IMR-90 (cell line): Measurements from ENCODE around the gene ATG9A. TPM values are rescaled to one million over a fixed set of nuclear protein-coding genes. Genes with fewer than 3 reads are reported as not detected.

Experiments used
- ATAC-seq: fragments of 200-7000 bp; cut with Tn5 transposase; 2 replicates; pipeline ENCODE4 v1.9.1; 2020; ENCODE audit warnings: low read depth, mild to moderate bottlenecking, moderate library complexity
- BruUV-seq: library from RNA; stranded (reverse); fragments of 400-500 nt; replicated peaks from 2 replicates; lab custom pipeline; 2021; lab: Mats Ljungman, UMichigan
- CTCF ChIA-PET: fragments of 300-600 bp; formaldehyde crosslinking; extraction: SDS; loops from one replicate; lab custom pipeline; 2021; ENCODE audit warnings: antibody characterized with exemption; lab: Yijun Ruan, JAX
- POLR2A ChIA-PET: fragments of 300-600 bp; sonication (Branson Sonifier 250); formaldehyde crosslinking; loops from one replicate; lab custom pipeline; 2022; ENCODE audit warnings: antibody characterized with exemption; ENCODE audit not compliant: unreplicated experiment; lab: Charles Lee
- DNase-seq: peaks from one replicate; pipeline ENCODE4 v3.0.0; 2013
- H2AFZ ChIP-seq: replicated peaks from 2 replicates; pipeline ENCODE3; 2013; ENCODE audit warnings: low read length, mild to moderate bottlenecking; ENCODE audit not compliant: poor library complexity
- H2AK5ac ChIP-seq: 2 replicates; pipeline ENCODE4 v1.6.1; 2013; ENCODE audit warnings: low read depth, low read length, inconsistent platforms
- H2AK9ac ChIP-seq: replicated peaks from 2 replicates; pipeline ENCODE3; 2013; ENCODE audit warnings: mild to moderate bottlenecking, low read depth, low read length, moderate library complexity; ENCODE audit not compliant: poor library complexity
- H2BK120ac ChIP-seq: 2 replicates; pipeline ENCODE4 v1.6.1; 2013; ENCODE audit warnings: low read depth, low read length, inconsistent platforms
- H2BK15ac ChIP-seq: 3 replicates; pipeline ENCODE4 v1.6.1; 2013; ENCODE audit warnings: low read depth, low read length, inconsistent platforms
- H2BK20ac ChIP-seq: 2 replicates; pipeline ENCODE4 v1.6.1; 2013; ENCODE audit warnings: low read depth, mild to moderate bottlenecking, inconsistent platforms, low read length, moderate library complexity
- H2BK5ac ChIP-seq: 2 replicates; pipeline ENCODE4 v1.6.1; 2013; ENCODE audit warnings: mild to moderate bottlenecking, low read depth, low read length, inconsistent platforms; ENCODE audit not compliant: poor library complexity, severe bottlenecking
- H3K14ac ChIP-seq: replicated peaks from 2 replicates; pipeline ENCODE4 v1.6.1; 2013; ENCODE audit warnings: low read depth, low read length, inconsistent platforms
- H3K18ac ChIP-seq: 2 replicates; pipeline ENCODE4 v1.6.1; 2013; ENCODE audit warnings: low read depth, low read length, control low read depth
- H3K23ac ChIP-seq: 2 replicates; pipeline ENCODE4 v1.6.1; 2013; ENCODE audit warnings: low read depth, low read length, inconsistent platforms
- H3K27ac ChIP-seq: 2 replicates; pipeline ENCODE4 v1.5.1; 2013; ENCODE audit warnings: mild to moderate bottlenecking, control low read depth, low read length; ENCODE audit not compliant: insufficient read depth
- H3K27me3 ChIP-seq: 2 replicates; pipeline ENCODE4 v1.6.1; 2013; ENCODE audit warnings: low read length; ENCODE audit not compliant: control insufficient read depth, insufficient read depth
- H3K36me3 ChIP-seq: 2 replicates; pipeline ENCODE4 v1.6.1; 2013; ENCODE audit warnings: low read length, mixed read lengths; ENCODE audit not compliant: control insufficient read depth, insufficient read depth
- H3K4ac ChIP-seq: 2 replicates; pipeline ENCODE4 v1.6.1; 2013; ENCODE audit warnings: low read depth, low read length, inconsistent platforms
- H3K4me1 ChIP-seq: 2 replicates; pipeline ENCODE4 v1.6.1; 2013; ENCODE audit warnings: low read length, mixed read lengths; ENCODE audit not compliant: control insufficient read depth, insufficient read depth
- H3K4me2 ChIP-seq: 2 replicates; pipeline ENCODE4 v1.6.1; 2013; ENCODE audit warnings: low read depth, mild to moderate bottlenecking, control low read depth, low read length, moderate library complexity
- H3K4me3 ChIP-seq: 2 replicates; pipeline ENCODE4 v1.5.1; 2013; ENCODE audit warnings: low read depth, mild to moderate bottlenecking, control low read depth, low read length, moderate library complexity; ENCODE audit not compliant: insufficient read depth
- H3K56ac ChIP-seq: 2 replicates; pipeline ENCODE4 v1.6.1; 2013; ENCODE audit warnings: low read length, inconsistent platforms; ENCODE audit not compliant: insufficient read depth; ENCODE audit errors: extremely low read depth
- H3K79me1 ChIP-seq, 2 experiments: 2 replicates each; pipeline ENCODE4 v1.6.1; 2013; ENCODE audit warnings: low read length in 2 of 2, inconsistent platforms in 1 of 2, low read depth in 1 of 2
- H3K9ac ChIP-seq: 2 replicates; pipeline ENCODE4 v1.6.1; 2013; ENCODE audit warnings: low read depth, low read length, control low read depth
- H3K9me1 ChIP-seq: 2 replicates; pipeline ENCODE4 v1.6.1; 2013; ENCODE audit warnings: low read length, inconsistent platforms; ENCODE audit not compliant: insufficient read depth
- H3K9me3 ChIP-seq: 2 replicates; pipeline ENCODE4 v1.6.1; 2013; ENCODE audit warnings: low read length; ENCODE audit not compliant: control insufficient read depth, insufficient read depth
- H4K20me1 ChIP-seq: 2 replicates; pipeline ENCODE4 v1.6.1; 2013; ENCODE audit warnings: low read length, inconsistent platforms; ENCODE audit not compliant: insufficient read depth
- H4K5ac ChIP-seq: 2 replicates; pipeline ENCODE4 v1.6.1; 2013; ENCODE audit warnings: mild to moderate bottlenecking, low read depth, low read length, control low read depth
- H4K8ac ChIP-seq, 2 experiments: 2 replicates each; pipeline ENCODE4 v1.6.1; 2013; ENCODE audit warnings: low read depth in 2 of 2, low read length in 2 of 2, control low read depth in 1 of 2, inconsistent platforms in 1 of 2
- H4K91ac ChIP-seq: 2 replicates; pipeline ENCODE4 v1.6.1; 2013; ENCODE audit warnings: low read depth, low read length, inconsistent platforms; ENCODE audit not compliant: insufficient read depth
- BHLHE40 ChIP-seq: fragments of 150-350 bp; IDR thresholded peaks from 2 replicates; pipeline ENCODE4 v1.6.1; 2016; ENCODE audit warnings: mild to moderate bottlenecking, low read depth, low read length
- CEBPB ChIP-seq: IDR thresholded peaks from 2 replicates; pipeline ENCODE4 v1.6.1; 2012; ENCODE audit warnings: low read depth, low read length, improper control_type of control experiment
- CHD1 ChIP-seq: IDR thresholded peaks from 2 replicates; pipeline ENCODE4 v1.6.1; 2012; ENCODE audit warnings: low read depth, low read length, improper control_type of control experiment
- ELK1 ChIP-seq: fragments of 150-350 bp; IDR thresholded peaks from 2 replicates; pipeline ENCODE4 v1.6.1; 2016; ENCODE audit warnings: low read depth, mild to moderate bottlenecking, low read length, moderate library complexity, borderline replicate concordance
- MAZ ChIP-seq: IDR thresholded peaks from 2 replicates; pipeline ENCODE4 v1.6.1; 2012; ENCODE audit warnings: low read depth, mild to moderate bottlenecking, low read length, improper control_type of control experiment, moderate library complexity, borderline replicate concordance
- POLR2A ChIP-seq: IDR thresholded peaks from 2 replicates; pipeline ENCODE4 v1.6.1; 2012; ENCODE audit warnings: mild to moderate bottlenecking, low read depth, low read length
- RAD21 ChIP-seq: IDR thresholded peaks from 2 replicates; pipeline ENCODE4 v1.6.1; 2012; ENCODE audit warnings: low read length, improper control_type of control experiment
- RCOR1 ChIP-seq: IDR thresholded peaks from 2 replicates; pipeline ENCODE4 v1.6.1; 2012; ENCODE audit warnings: mild to moderate bottlenecking, low read length, improper control_type of control experiment; ENCODE audit not compliant: insufficient replicate concordance
- WGBS, 2 experiments: methylation state at CpG; one replicate each; pipeline versions ENCODE4 v1.1.5 to v1.1.7; 2013; ENCODE audit warnings: missing lambda C conversion rate in 2 of 2; ENCODE audit not compliant: insufficient read length in 1 of 2; ENCODE audit errors: extremely low coverage in 2 of 2; 5-methylcytosine and 5-hydroxymethylcytosine counted together
- dilution Hi-C: fragments of 300-500 bp; cut with HindIII; formaldehyde crosslinking; loops from one replicate; pipeline ENCODE4 v1.14.3; 2018; ENCODE audit warnings: low sequenced_read_pairs; ENCODE audit not compliant: unreplicated experiment
- in situ Hi-C: fragments of 300-500 bp; cut with MboI; formaldehyde crosslinking; loops from 3 replicates; pipeline ENCODE4 v1.14.3; 2019; ENCODE audit warnings: low sequenced_read_pairs, inconsistent platforms, mixed read lengths
- intact Hi-C: fragments of 100-400 bp; cut with micrococcal nuclease; formaldehyde crosslinking; loops from 2 replicates; pipeline ENCODE4 v1.10.0; 2022
- polyA plus RNA-seq, 3 experiments: library from polyadenylated mRNA; depleted of rRNA; stranded (reverse); fragments of >200 nt; gene quantifications; 2 replicates each; pipeline ENCODE4 v1.2.3, GENCODE V29; 2012; ENCODE audit warnings: low replicate concordance in 1 of 3
- total RNA-seq: library from RNA; depleted of rRNA; stranded (reverse); fragments of >200 nt; gene quantifications from 2 replicates; pipeline ENCODE4 v1.2.3, GENCODE V29; 2012

The ATG9A gene
- total and polyA plus RNA-seq, 2 of the 4 experiments (the other 2 are of a cell fraction) = 35.1 to 58.3 TPM

- H3K79me1 ChIP-seq = peaks cover 5 to 19% of the 10 kb centered on the region in 2 experiments; a peak in 3 of 4 replicates
- H2AFZ ChIP-seq = peak overlapping the region; percentile 91
- CTCF ChIA-PET = interaction anchor here (0.6 to 1.4 kb wide), 2 partner anchors 10 to 179 kb away, joined by 3 to 5 read pairs; partner anchors contain the start of gene DNPEP
- POLR2A ChIA-PET = interaction anchor here (1.1 kb wide), 1 partner anchor 9 kb away, joined by 3 read pairs; no protein-coding TSS in a partner anchor
- dilution Hi-C loops = no loop called here
- TF ChIP-seq CHD1 (no peak), ELK1 (no peak), POLR2A (no peak), RAD21 (no peak), MAZ (no peak), BHLHE40 (peak; percentile 16; the same call in 1 of the 2 replicates), CEBPB (no peak), RCOR1 (no peak)
- in situ Hi-C loops = loop anchor here (5.0 kb wide), 1 partner anchor 36 kb away; the partner anchor contains the start of gene SLC23A3
- H3K18ac ChIP-seq = no peak overlapping the region
- H3K9me1 ChIP-seq = peaks cover 8% of the 10 kb centered on the region; the same call in 1 of the 2 replicates
- H3K4me1 ChIP-seq = peaks cover 16% of the 10 kb centered on the region
- ATAC-seq (peak; percentile 1; the same call in 1 of the 2 replicates), DNase-seq (peak; percentile 59)
- peak overlapping the region; percentile 69 for H3K27ac ChIP-seq
- H3K4me2 ChIP-seq = peak overlapping the region; percentile 99
- H3K27me3 ChIP-seq = no peaks in the 10 kb centered on the region
- peaks cover 35% of the 10 kb centered on the region for H3K36me3 ChIP-seq
- H3K4ac ChIP-seq = peak overlapping the region; percentile 90
- H3K23ac ChIP-seq = peak overlapping the region; percentile 94
- BruUV-seq = no TSS peak
- H2BK5ac ChIP-seq = peak overlapping the region; percentile 46
- peak overlapping the region; percentile 6 for H2BK120ac ChIP-seq
- H3K56ac ChIP-seq = no peak overlapping the region
- 56% methylated on average over 5 of the region's 17 CpGs; no CpG with 5 or more reads in 1 of the 2 experiments for WGBS, 2 experiments
- H3K4me3 ChIP-seq = peak overlapping the region; percentile 84; the same call in 1 of the 2 replicates
- H3K9ac ChIP-seq = peak overlapping the region; percentile 78; the same call in 1 of the 2 replicates
- peak overlapping the region; percentile 90 for H2AK9ac ChIP-seq
- no peak overlapping the region for H2BK15ac ChIP-seq
- H4K91ac ChIP-seq = peak overlapping the region; percentile 58
- peak overlapping the region in 1 of 2 experiments; percentile 52; a peak in 2 of 4 replicates for H4K8ac ChIP-seq
- no peak overlapping the region for H2BK20ac ChIP-seq
- H4K5ac ChIP-seq = no peak overlapping the region
- no peaks in the 10 kb centered on the region for H3K9me3 ChIP-seq
- H3K14ac ChIP-seq = peak overlapping the region; percentile 92
- peak overlapping the region; percentile 65; the same call in 1 of the 2 replicates for H2AK5ac ChIP-seq
- intact Hi-C loops = loop anchor here (2.0 kb wide), 1 partner anchor 31 kb away; the partner anchor contains the start of gene CNPPD1
- peaks cover 9% of the 10 kb centered on the region; the same call in 1 of the 2 replicates for H4K20me1 ChIP-seq
Measured at GRCh38 chr2:219207884-219208740, 21.3 kb downstream of the ATG9A start.
